H1 (cell line): Measurements from ENCODE around the gene ANKRD13B.

Experiments used
- CTCF ChIP-seq, 3 experiments: IDR thresholded peaks; 1 replicate in 2 of 3; 2 replicates in 1 of 3; pipeline versions ENCODE4 v1.5.1 to v1.6.1; 2011; ENCODE audit warnings: low read length in 3 of 3, mild to moderate bottlenecking in 3 of 3, inconsistent platforms in 2 of 3, low read depth in 1 of 3, moderate library complexity in 1 of 3; ENCODE audit not compliant: insufficient read depth in 1 of 3; ENCODE audit errors: control extremely low read depth in 1 of 3
- EP300 ChIP-seq, 2 experiments: IDR thresholded peaks; 1 replicate in 1 of 2; 2 replicates in 1 of 2; pipeline ENCODE4 v1.6.1; 2011 to 2012; ENCODE audit warnings: low read depth in 2 of 2, low read length in 2 of 2, mild to moderate bottlenecking in 2 of 2, borderline replicate concordance in 1 of 2, inconsistent platforms in 1 of 2, moderate library complexity in 1 of 2
- MAX ChIP-seq: IDR thresholded peaks from 2 replicates; pipeline ENCODE4 v1.6.1; 2012; ENCODE audit warnings: inconsistent platforms
- TAF1 ChIP-seq: IDR thresholded peaks from 2 replicates; pipeline ENCODE4 v1.6.1; 2011; ENCODE audit warnings: mild to moderate bottlenecking, low read depth, low read length

- TF ChIP-seq CTCF (IDR thresholded peaks at IDR 0.05; ENCODE audit: control extremely low read depth in 1 of 3, insufficient read depth in 1 of 3, low read depth in 1 of 3, low read length in 3 of 3) (peak in 1 of 3 experiments; percentile 25; a peak in 2 of 4 replicates), TAF1 (no peak), MAX (no peak), EP300 (IDR thresholded peaks at IDR 0.05; ENCODE audit: borderline replicate concordance in 1 of 2, low read depth in 2 of 2, low read length in 2 of 2) (no peak)
Observed at GRCh38 chr17:29612404-29613280, 19.7 kb downstream of the ANKRD13B start.
